ENCODE measurements around the gene RAC2.
A peak's percentile ranks its signal among the peaks of the same experiment; 100 is the strongest.

Gene RAC2

GRCh38 chr22:37196539-37197450, 47.3 kb downstream of the RAC2 start:
- peak; percentile 76 for DNase-seq (ENCODE audit: low read depth)

GRCh38 chr22:37195921-37196320, 48.1 kb downstream of the RAC2 start:
- TF ChIP-seq, protein P1, sequence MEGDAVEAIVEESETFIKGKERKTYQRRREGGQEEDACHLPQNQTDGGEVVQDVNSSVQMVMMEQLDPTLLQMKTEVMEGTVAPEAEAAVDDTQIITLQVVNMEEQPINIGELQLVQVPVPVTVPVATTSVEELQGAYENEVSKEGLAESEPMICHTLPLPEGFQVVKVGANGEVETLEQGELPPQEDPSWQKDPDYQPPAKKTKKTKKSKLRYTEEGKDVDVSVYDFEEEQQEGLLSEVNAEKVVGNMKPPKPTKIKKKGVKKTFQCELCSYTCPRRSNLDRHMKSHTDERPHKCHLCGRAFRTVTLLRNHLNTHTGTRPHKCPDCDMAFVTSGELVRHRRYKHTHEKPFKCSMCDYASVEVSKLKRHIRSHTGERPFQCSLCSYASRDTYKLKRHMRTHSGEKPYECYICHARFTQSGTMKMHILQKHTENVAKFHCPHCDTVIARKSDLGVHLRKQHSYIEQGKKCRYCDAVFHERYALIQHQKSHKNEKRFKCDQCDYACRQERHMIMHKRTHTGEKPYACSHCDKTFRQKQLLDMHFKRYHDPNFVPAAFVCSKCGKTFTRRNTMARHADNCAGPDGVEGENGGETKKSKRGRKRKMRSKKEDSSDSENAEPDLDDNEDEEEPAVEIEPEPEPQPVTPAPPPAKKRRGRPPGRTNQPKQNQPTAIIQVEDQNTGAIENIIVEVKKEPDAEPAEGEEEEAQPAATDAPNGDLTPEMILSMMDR (IDR thresholded peaks at IDR 0.05; ENCODE audit: insufficient read depth, low read depth, low read length, missing control alignments) = no peak
- no peak overlapping the region for H3K4me3 ChIP-seq (ENCODE audit: low read length)
- peak; percentile 88 for DNase-seq (ENCODE audit: low read depth)

More at GRCh38 chr22:37196539-37197450, 47.3 kb downstream of the RAC2 start:
- no peak overlapping the region for H3K4me3 ChIP-seq (ENCODE audit: low read length)
- TF ChIP-seq, protein P1 (IDR thresholded peaks at IDR 0.05; ENCODE audit: insufficient read depth, low read depth, low read length, missing control alignments) = no peak

DNA sequence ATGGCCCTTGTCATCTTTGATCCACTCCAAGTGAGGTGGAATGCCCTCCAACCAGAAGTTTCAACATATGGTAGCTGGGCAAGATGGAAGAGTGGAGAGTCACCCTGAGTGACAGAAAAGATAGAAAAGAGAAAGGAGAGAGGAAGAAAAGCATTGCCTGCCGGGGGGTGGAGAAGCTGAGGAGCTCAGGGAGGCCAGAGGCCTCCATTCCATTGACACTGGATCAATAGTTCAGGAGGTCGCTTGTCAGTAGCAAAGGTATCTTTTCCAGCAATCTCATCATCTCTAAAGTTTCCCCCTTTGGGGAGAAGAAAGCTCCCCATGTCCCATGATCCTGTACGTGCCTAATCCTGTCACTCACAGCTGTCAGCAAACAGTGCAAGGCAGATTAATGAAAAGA, 49.3 kb downstream of the RAC2 start:
- TF ChIP-seq, protein P1 (IDR thresholded peaks at IDR 0.05; ENCODE audit: insufficient read depth, low read depth, low read length, missing control alignments) = no peak
- no peak overlapping the region for H3K4me3 ChIP-seq (ENCODE audit: low read length)
- no peak for DNase-seq (ENCODE audit: low read depth)

- no peak for DNase-seq (ENCODE audit: low read depth)
- H3K4me3 ChIP-seq (ENCODE audit: low read length) = no peak overlapping the region
- TF ChIP-seq, protein P1 (IDR thresholded peaks at IDR 0.05; ENCODE audit: insufficient read depth, low read depth, low read length, missing control alignments) = no peak
Measured at GRCh38 chr22:37193629-37194191, 50.4 kb downstream of the RAC2 start.

DNA sequence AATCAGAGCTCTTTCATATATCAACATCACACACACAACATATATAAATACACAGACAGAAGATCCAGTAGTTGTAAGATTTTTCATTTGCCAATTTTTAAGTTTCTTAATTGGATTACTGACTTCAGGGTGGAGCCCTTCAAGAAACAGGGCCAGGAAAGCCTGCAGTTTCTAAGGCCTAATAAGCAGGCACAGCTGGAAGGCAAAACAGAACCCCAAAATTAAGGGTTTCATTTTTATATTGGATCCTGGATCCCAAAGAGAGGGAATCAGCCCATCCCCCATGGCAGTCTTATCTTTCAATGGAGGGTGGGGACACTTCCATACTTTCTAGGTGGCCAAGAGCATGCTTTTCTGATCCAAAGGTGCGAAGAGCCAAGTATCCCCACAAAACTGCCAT, 51.3 kb downstream of the RAC2 start:
- no peak for DNase-seq (ENCODE audit: low read depth)
- H3K4me3 ChIP-seq (ENCODE audit: low read length) = no peak overlapping the region
- TF ChIP-seq, protein P1 (IDR thresholded peaks at IDR 0.05; ENCODE audit: insufficient read depth, low read depth, low read length, missing control alignments) = no peak

- H3K4me3 ChIP-seq (ENCODE audit: low read length) = no peak overlapping the region
- TF ChIP-seq, protein P1 (IDR thresholded peaks at IDR 0.05; ENCODE audit: insufficient read depth, low read depth, low read length, missing control alignments) = no peak
- no peak for DNase-seq (ENCODE audit: low read depth)
Measured at GRCh38 chr22:37192204-37192603, 51.9 kb downstream of the RAC2 start.

All from epithelial cell of esophagus (primary cell).